ENCODE results near the gene FKBP1B.
A peak's percentile ranks its signal among the peaks of the same experiment; 100 is the strongest.

FKBP1B gene

DNA sequence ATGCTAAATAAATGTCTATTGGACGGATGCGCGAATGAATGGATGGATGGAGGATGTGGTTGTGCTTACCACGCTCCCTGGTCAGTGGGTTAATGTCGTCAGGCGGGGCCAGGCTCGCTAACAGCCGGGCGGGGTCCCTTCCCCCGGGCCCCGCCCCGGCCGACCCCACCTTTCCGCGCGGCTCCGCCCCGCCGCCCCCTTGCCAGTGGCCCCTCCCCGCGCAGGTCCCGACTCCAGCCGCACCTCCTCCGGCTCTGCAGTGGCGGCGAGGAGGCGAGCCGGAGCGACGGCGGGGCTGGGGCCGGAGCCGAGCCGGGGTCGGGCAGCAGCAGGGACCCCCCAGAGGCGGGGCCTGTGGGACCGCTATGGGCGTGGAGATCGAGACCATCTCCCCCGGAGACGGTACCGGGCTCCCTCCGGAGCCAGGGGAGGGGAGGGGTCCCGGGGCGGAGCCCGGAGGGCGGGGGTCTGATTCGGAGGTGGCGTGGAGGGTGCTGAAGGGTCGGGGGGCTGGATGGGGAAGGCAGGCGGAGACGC is at the start of gene FKBP1B:
Gene FKBP1B (plus strand): TSS at position 257 of the 537 bp plus-strand sequence. CDS start 109 bp downstream, at position 366.
- peak; percentile 60 for ATAC-seq
- TF ChIP-seq TCF4 (CRISPR knock-in tag; IDR thresholded peaks at IDR 0.05; ENCODE audit: borderline replicate concordance): no peak
- TF ChIP-seq ZNF70 (CRISPR knock-in tag; IDR thresholded peaks at IDR 0.05): peak; percentile 81

- peak; percentile 92 for TF ChIP-seq ZNF8 (CRISPR knock-in tag; IDR thresholded peaks at IDR 0.05)
- TF ChIP-seq, protein P1, sequence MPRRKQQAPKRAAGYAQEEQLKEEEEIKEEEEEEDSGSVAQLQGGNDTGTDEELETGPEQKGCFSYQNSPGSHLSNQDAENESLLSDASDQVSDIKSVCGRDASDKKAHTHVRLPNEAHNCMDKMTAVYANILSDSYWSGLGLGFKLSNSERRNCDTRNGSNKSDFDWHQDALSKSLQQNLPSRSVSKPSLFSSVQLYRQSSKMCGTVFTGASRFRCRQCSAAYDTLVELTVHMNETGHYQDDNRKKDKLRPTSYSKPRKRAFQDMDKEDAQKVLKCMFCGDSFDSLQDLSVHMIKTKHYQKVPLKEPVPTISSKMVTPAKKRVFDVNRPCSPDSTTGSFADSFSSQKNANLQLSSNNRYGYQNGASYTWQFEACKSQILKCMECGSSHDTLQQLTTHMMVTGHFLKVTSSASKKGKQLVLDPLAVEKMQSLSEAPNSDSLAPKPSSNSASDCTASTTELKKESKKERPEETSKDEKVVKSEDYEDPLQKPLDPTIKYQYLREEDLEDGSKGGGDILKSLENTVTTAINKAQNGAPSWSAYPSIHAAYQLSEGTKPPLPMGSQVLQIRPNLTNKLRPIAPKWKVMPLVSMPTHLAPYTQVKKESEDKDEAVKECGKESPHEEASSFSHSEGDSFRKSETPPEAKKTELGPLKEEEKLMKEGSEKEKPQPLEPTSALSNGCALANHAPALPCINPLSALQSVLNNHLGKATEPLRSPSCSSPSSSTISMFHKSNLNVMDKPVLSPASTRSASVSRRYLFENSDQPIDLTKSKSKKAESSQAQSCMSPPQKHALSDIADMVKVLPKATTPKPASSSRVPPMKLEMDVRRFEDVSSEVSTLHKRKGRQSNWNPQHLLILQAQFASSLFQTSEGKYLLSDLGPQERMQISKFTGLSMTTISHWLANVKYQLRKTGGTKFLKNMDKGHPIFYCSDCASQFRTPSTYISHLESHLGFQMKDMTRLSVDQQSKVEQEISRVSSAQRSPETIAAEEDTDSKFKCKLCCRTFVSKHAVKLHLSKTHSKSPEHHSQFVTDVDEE (CRISPR knock-in tag; IDR thresholded peaks at IDR 0.05): no peak
- ATAC-seq: no peak
Observed at GRCh38 chr2:24007693-24008092, 41.8 kb upstream of the FKBP1B start.

- no peak for TF ChIP-seq BACH2 (CRISPR knock-in tag; IDR thresholded peaks at IDR 0.05; ENCODE audit: borderline replicate concordance)
- TF ChIP-seq, protein P2, sequence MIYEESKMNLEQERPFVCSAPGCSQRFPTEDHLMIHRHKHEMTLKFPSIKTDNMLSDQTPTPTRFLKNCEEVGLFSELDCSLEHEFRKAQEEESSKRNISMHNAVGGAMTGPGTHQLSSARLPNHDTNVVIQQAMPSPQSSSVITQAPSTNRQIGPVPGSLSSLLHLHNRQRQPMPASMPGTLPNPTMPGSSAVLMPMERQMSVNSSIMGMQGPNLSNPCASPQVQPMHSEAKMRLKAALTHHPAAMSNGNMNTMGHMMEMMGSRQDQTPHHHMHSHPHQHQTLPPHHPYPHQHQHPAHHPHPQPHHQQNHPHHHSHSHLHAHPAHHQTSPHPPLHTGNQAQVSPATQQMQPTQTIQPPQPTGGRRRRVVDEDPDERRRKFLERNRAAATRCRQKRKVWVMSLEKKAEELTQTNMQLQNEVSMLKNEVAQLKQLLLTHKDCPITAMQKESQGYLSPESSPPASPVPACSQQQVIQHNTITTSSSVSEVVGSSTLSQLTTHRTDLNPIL (CRISPR knock-in tag; IDR thresholded peaks at IDR 0.05; ENCODE audit: low read depth): no peak
- ATAC-seq: no peak
Observed at GRCh38 chr2:24008672-24009366, 40.7 kb upstream of the FKBP1B start.

DNA sequence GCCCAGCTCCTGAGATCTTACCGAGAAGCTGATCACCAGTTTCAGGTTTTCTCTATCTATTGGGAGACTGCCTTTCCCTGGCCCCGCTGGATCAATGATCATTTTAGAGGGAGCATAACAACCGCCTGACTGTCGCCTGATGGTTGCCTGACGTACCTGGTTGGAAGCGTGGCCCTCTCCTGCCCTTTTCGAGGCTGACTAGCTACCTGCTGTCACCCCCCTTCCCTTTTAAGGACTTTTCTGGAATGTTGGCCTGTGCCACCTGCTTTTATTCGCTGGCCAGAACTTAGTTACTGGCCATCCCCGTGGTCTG is 40.2 kb upstream of the FKBP1B start:
- no peak for ATAC-seq
- TF ChIP-seq ZNF565 (CRISPR knock-in tag; conservative IDR thresholded peaks at IDR 0.05; ENCODE audit: low read depth) (no peak), ZFP3 (CRISPR knock-in tag; IDR thresholded peaks at IDR 0.05) (no peak), ZNF8 (CRISPR knock-in tag; IDR thresholded peaks at IDR 0.05) (no peak), ISL1 (CRISPR knock-in tag; IDR thresholded peaks at IDR 0.05) (no peak), RARB (CRISPR knock-in tag; IDR thresholded peaks at IDR 0.05) (no peak), TCF4 (CRISPR knock-in tag; IDR thresholded peaks at IDR 0.05; ENCODE audit: borderline replicate concordance) (no peak), ARNTL (CRISPR knock-in tag; IDR thresholded peaks at IDR 0.05; ENCODE audit: borderline replicate concordance, low read depth) (no peak), CSRNP3 (CRISPR knock-in tag; IDR thresholded peaks at IDR 0.05) (no peak), TOX (CRISPR knock-in tag; IDR thresholded peaks at IDR 0.05; ENCODE audit: borderline replicate concordance) (no peak), PPARA (CRISPR knock-in tag; IDR thresholded peaks at IDR 0.05; ENCODE audit: borderline replicate concordance) (no peak), OSR1 (CRISPR knock-in tag; IDR thresholded peaks at IDR 0.05) (no peak), ZNF70 (CRISPR knock-in tag; IDR thresholded peaks at IDR 0.05) (no peak), ZFP30 (CRISPR knock-in tag; IDR thresholded peaks at IDR 0.05) (no peak), BACH2 (CRISPR knock-in tag; IDR thresholded peaks at IDR 0.05; ENCODE audit: borderline replicate concordance) (no peak), SNAI2 (CRISPR knock-in tag; IDR thresholded peaks at IDR 0.05) (no peak)
- TF ChIP-seq, protein P1 (CRISPR knock-in tag; IDR thresholded peaks at IDR 0.05): no peak
- TF ChIP-seq, protein P3, sequence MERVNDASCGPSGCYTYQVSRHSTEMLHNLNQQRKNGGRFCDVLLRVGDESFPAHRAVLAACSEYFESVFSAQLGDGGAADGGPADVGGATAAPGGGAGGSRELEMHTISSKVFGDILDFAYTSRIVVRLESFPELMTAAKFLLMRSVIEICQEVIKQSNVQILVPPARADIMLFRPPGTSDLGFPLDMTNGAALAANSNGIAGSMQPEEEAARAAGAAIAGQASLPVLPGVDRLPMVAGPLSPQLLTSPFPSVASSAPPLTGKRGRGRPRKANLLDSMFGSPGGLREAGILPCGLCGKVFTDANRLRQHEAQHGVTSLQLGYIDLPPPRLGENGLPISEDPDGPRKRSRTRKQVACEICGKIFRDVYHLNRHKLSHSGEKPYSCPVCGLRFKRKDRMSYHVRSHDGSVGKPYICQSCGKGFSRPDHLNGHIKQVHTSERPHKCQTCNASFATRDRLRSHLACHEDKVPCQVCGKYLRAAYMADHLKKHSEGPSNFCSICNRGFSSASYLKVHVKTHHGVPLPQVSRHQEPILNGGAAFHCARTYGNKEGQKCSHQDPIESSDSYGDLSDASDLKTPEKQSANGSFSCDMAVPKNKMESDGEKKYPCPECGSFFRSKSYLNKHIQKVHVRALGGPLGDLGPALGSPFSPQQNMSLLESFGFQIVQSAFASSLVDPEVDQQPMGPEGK (CRISPR knock-in tag; IDR thresholded peaks at IDR 0.05; ENCODE audit: borderline replicate concordance): no peak
- TF ChIP-seq, protein P4, sequence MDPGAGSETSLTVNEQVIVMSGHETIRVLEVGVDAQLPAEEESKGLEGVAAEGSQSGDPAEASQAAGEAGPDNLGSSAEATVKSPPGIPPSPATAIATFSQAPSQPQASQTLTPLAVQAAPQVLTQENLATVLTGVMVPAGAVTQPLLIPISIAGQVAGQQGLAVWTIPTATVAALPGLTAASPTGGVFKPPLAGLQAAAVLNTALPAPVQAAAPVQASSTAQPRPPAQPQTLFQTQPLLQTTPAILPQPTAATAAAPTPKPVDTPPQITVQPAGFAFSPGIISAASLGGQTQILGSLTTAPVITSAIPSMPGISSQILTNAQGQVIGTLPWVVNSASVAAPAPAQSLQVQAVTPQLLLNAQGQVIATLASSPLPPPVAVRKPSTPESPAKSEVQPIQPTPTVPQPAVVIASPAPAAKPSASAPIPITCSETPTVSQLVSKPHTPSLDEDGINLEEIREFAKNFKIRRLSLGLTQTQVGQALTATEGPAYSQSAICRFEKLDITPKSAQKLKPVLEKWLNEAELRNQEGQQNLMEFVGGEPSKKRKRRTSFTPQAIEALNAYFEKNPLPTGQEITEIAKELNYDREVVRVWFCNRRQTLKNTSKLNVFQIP (CRISPR knock-in tag; IDR thresholded peaks at IDR 0.05; ENCODE audit: borderline replicate concordance, low read depth): no peak
- TF ChIP-seq, protein P2 (CRISPR knock-in tag; IDR thresholded peaks at IDR 0.05; ENCODE audit: low read depth): no peak
